Dermis microvascular lymphatic vessel endothelial cell (primary cell): Measurements from ENCODE around the gene UQCRC1. TPM values are rescaled to one million over a fixed set of nuclear protein-coding genes. Genes with fewer than 3 reads are reported as not detected.

Experiments used
- DNase-seq, 2 donors: peaks; one replicate each; pipeline versions ENCODE4 v3.0.0 to v3.0.0-alpha.2; 2010; ENCODE audit warnings: low read depth in 2 of 2
- total RNA-seq: library from RNA; depleted of rRNA; stranded (reverse); fragments of >200 nt; gene quantifications from 2 replicates; pipeline ENCODE4 v1.2.1, GENCODE V29; 2014

The UQCRC1 gene
- total RNA-seq, 1 donor from 2014 or later = 311 TPM

- DNase-seq = no peak
Observed at GRCh38 chr3:48599077-48599501, 10.4 kb downstream of the UQCRC1 start.

DNA sequence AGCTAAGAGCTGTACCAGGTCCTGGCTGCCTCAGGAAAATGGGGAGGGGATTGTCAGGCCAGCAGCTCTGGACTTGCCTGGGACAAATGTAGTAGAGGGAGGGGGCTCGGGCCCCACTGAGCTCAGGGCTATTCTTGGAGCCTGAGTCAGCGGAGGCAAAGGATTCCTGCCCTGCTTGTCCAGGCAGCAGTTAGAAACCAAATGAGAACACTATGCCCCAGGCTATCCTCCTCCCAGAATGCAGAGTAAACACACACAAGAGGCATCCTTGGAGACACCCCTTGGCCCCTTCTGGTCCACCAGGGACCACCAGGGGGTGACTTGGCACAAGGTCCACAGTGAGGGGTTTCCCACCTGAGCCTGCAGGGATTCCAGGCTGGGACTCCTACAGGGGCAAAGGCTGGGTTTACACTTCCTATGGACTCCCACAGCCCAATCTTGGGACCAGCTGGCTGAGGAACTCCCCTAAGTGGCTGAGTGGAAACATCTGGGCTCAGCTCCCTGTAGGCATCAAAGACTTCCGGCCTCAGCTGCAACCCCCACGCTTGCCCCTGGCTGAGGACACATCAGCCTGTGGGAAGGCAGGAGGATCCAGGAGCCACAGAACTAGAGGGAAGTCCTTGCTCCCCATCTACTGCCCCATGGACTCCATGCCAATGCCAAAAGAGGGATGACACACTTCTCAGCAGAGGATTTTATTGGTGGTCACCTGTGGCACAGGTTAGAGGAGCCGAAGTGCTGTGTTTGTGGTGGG lies 10.9 kb downstream of the UQCRC1 start:
- no peak for DNase-seq

- no peak for DNase-seq
Observed at GRCh38 chr3:48597408-48597800, 12.0 kb downstream of the UQCRC1 start.

DNA sequence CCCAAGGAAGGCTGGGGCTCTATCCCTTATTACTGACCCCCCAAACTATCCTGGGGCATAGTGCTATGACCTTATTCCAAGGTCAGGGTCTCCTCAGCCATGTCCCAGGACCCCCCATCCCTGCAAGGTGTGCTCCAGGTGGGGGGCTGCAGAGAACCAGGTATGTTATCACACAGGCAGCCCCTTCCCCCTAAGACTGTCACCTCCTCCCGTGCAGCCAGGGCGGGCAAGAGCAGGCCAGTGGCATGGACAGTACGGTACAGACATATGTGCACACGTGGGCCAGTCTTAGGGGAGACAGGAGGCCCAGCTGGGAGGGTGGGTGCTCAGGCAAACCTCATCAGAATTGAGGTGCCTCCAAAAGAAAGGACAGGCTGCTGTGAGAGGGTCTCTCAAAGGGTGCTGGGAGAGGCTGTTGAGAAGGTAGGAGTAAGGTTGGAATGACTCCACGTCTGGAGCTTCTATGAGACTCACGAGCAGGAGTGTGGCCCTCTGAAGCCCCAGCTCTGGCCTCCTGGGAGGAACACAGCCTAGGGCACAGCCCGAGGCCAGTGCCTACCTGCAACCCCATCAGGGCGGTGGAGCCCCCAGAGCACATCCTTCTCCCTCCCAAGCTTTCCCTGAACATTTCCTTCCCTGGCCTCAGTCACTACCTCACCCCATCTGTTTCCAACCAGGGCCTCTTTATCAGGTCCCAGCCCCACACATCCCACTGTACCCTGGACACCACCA lies 12.6 kb downstream of the UQCRC1 start:
- no peak for DNase-seq

DNA sequence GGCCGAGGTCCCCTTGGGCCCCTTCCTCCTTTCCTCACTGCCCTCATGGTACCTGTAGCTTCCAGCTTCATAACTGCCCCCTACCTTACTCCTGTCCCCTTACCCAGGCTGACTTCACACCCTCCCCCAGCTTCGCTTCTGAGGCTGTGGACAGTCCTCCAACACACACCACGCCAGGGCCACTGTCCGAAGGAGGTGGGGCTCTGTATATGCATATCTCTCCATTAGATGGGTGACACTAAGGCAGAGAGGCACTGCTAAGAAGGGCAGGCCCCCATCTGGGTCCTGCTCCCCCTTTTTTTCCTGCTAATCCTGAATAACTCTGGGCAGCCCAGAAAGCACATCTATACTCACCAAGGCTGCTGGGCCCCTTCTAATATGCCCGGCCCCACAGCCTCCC lies 13.3 kb downstream of the UQCRC1 start:
- no peak for DNase-seq

DNA sequence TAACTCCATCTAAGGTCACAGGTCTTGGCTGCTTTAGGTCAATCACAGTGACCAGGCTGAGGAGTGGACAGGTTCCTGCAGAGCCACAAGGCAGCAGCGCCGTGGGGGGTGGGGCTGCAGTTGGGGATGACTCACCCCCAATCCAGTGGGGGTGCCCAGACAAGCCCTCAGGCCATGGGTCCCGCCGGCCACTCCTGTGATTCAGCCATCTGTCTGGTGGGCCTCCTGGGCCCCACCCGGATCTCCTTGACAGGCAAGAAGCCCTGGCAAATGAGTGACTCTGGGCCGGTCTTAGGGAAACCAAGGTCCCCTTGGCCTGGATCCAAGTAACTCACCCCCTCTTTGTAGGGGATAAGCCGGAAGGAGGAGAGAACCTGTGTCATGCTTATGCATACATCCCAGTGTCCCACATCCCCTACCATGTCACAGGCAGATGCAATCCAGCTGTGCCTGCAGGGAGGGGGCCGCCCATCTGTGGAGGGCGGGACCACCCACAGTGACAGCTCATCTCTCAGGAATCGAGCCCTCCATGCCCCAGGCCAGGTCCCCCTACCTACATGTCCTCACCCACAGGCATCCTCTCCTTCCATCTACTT lies 13.8 kb downstream of the UQCRC1 start:
- DNase-seq = peak in 1 of 2 donors; percentile 43

GRCh38 chr3:48595075-48595525 lies 14.3 kb downstream of the UQCRC1 start, which contains the start of gene COL7A1:
COL7A1 (minus strand) TSS chr3:48595329; CDS start chr3:48595159, 170 bp downstream.
- no peak for DNase-seq

DNA sequence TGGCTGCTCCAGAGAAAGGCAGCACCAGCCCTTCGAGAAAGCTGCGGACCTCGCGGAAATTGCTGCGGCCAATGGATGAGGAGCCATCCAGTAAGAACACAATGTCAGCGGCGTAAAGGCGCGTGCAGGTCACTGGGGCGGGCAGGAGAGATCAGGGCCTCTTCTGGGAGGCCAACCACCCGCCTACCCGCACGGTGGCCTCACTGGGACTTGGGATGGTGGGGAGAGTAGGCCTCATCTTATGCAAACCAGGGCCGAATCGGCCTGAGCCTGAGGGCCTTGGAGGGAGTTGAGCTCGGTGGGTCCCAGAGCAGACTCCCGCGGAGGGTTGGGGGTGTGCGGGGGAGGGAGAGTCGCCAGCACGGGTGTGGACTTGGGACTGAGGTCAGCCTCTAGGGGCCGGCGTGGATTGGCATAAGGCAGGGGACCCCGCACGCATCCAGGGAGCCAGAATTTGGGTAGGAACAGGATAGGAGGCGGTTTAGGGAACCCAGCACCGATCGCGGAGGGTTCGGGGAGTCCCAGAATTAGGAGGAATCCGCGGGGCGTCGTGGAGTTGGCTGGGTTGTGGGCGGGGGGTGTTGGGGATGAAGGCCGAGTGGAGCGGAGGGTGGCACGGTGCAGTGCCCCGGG lies 14.9 kb downstream of the UQCRC1 start:
- DNase-seq = no peak

- DNase-seq = no peak
Observed at GRCh38 chr3:48593337-48593736, 16.1 kb downstream of the UQCRC1 start.

DNA sequence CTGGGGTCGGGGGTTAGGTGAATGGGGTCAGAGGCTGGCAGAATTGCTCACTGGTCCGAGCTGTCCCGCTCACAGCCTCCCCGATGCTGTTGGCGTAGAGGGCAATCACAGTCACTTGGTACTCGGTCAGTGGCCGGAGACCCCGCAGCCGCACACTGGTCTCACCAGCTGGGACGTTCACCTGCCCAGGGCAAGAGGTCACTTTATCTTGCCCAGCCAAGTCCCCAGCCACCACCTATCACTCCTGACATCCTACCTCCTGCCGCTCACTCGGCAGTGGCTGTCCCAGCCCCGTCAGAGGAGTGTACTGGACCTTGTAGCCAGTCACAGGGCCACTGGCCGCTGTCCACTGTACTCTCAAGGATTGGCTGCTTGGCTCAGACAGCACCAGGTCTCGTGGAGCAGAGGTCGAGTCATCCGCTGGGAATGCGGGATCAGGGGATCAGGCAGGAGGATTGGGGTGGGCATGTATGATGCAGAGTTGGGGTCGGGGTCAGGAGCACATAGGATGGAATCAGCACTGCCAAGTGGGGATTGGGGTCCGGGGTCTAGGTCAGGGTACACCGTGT lies 16.8 kb downstream of the UQCRC1 start:
- no peak for DNase-seq

GRCh38 chr3:48591886-48592518 lies 17.4 kb downstream of the UQCRC1 start:
- DNase-seq = no peak

DNA sequence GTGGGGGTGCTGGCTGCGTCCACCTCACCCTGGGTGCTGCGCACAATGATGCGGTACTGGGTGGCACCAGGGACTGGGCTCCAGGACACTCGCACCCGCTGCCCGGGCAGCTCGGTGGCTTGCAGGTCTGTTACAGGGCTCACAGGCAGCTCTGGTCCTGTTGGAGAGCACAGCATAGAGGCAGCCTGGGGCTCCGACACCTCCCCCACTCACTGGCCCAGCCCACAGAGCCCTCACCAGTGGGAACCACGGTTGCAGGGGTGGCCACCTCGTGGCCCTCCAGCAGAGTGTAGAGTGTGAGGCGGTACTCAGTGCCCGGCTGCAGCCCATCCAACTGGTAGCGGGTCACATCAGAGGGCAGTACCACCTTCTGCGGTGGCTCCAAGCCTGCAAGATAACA lies 18.0 kb downstream of the UQCRC1 start:
- DNase-seq = no peak

DNA sequence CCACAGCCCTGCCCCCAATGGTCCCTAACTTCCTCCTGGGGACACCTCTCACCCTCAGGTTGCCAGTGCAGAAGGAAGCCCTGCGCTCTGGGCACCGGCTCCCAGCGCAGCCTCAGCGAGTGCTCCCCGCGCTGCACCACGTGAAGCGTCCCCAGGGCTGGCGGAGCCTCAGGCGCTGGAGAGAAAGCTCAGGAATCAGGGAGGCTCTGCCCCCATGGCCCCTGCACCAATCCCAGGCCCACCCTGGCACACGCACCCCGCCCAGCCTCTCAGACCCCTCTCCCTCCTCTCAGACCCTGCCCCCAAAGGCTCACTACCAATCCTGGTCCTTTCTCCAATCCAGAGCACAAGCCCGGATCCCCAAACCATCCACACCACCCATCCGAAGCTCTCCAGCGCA lies 21.2 kb downstream of the UQCRC1 start:
- no peak for DNase-seq

DNA sequence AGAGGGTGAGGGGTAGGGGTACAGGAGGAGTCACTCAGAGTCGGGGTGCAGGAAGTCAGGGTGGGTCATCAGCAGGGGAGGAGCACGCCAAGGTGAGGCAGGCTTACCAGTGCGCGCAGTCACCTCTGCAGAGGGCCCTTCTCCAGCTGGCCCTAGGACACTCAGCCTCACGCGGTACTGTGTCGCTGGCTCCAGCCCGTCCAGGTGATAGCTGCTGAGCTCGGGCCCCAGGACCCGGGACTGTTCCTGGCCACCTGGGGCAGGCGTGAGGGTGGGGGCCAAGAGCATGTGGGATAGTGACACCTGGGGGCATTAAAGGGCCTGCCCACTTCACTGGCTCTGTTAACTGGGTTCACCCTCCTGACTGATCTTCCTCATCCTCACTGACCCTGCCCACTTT lies 21.8 kb downstream of the UQCRC1 start:
- no peak for DNase-seq

DNA sequence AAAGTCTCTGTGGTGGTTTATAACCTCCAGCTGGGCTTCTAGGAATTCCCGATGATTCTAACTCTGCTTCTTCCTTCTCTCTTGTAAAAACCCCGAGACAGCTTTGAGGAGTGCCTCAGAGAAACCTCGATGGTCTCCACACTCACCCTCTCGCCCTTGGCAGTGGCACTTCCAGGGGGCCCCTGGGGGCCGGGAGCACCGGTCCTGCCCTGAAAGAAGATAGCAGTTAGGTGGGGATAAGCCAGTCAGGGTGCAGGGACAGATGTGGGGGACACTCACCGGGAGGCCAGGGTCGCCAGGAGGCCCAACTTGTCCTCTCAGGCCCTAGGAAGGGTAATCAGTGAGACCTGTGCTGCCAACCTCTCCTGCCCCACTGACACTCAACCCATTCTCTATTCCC lies 24.0 kb downstream of the UQCRC1 start:
- DNase-seq = no peak

DNA sequence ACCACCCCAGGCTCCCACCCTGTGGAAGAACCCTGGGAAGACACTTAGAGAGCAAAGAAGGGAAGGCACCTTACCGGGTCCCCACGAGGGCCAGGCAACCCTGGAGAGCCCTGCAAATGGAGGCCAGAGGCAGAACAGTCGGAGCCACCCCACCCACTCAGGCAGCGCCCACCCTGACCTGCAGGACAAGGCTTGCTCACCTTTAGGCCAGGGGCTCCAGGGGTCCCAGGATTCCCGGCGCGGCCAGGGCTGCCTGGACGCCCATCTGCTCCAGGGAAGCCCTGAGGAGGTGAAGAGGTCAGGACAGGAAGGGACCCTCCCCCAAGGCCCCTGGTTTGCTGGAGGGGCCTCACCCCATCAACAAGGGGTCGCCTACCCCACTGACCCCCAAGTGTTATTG lies 24.6 kb downstream of the UQCRC1 start:
- DNase-seq = no peak

- no peak for DNase-seq
Observed at GRCh38 chr3:48581621-48582481, 27.6 kb downstream of the UQCRC1 start.

GRCh38 chr3:48576647-48577046 lies 32.8 kb downstream of the UQCRC1 start:
- DNase-seq = no peak

- DNase-seq = no peak
Observed at GRCh38 chr3:48575366-48575765, 34.1 kb downstream of the UQCRC1 start.

DNA sequence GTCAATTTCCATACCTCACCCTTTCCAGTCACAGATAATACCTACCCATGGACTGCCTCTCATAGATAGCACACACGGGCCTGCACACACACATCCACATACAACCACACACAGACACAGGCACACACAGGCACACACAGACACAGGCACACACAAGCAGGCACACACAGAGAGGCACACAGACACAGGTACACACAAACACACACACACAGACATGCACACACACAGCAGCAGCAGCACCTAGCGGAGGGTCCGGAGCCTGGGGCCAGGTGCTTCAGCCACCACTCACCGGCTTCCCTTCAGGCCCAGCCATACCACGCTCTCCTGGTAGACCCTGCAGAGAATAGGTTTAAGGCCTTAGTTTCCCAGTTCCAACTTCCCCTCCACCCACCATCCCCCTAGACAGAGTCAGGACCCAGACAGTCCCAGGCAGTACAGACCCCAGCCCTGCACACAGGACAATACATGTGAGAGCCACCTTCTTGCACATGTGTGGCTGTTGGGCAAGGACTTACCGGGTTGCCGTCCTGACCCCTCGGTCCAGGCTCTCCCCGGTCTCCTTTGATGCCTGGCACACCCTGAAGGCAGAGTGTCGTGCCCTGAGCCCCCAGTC lies 35.4 kb downstream of the UQCRC1 start:
- no peak for DNase-seq
